Spleen (tissue), 7 donors: ENCODE results near the gene XYLT1.

Experiments used
- POLR2AphosphoS5 ChIP-seq, 3 donors: sonication (generic); formaldehyde crosslinking; IDR thresholded peaks; one replicate each; pipeline ENCODE4 v1.5.1; 2017; ENCODE audit warnings: antibody characterized with exemption in 3 of 3
- TF ChIP-seq, protein P1 (sequence below), 11 experiments: fragments of 200-600 bp in 7 of 11; fragments of 450-650 bp in 4 of 11; sonication (generic) in 4 of 11; IDR thresholded peaks in 8 of 11; conservative IDR thresholded peaks in 3 of 11; 1 replicate in 7 of 11; 2 replicates in 4 of 11; pipeline versions ENCODE4 v1.4.0 to v1.8.0; 2016 to 2021; ENCODE audit warnings: antibody characterized with exemption in 11 of 11, inconsistent platforms in 4 of 11, mild to moderate bottlenecking in 1 of 11
- donor health status: DM: no; HTN: no; CAD: no; lungs with moderate emphysema.
- donor health status: DM: no; HTN: no; CAD: no.
- donor health status: DM: no; HTN: no; CAD: no.

DNA sequence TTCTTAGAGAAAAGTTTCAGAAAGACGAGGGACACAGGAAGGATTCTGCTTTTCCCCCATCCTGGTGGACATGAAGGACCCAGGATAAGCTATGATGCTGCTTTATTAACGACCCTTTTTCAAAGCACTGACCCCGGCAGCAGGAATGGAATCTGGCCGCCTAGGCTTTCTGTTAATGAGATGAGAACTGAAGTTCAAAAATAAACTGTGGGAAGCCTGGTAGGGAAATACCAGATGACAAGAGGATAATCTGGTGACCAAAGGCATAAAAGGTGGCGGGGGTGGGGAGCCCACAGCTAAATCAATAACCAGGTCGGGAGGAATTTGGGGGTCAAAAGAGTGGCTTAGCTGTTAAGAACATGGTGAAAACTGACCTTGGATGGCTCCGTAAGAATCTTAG, 171.0 kb downstream of the XYLT1 start:
- TF ChIP-seq, protein P1, sequence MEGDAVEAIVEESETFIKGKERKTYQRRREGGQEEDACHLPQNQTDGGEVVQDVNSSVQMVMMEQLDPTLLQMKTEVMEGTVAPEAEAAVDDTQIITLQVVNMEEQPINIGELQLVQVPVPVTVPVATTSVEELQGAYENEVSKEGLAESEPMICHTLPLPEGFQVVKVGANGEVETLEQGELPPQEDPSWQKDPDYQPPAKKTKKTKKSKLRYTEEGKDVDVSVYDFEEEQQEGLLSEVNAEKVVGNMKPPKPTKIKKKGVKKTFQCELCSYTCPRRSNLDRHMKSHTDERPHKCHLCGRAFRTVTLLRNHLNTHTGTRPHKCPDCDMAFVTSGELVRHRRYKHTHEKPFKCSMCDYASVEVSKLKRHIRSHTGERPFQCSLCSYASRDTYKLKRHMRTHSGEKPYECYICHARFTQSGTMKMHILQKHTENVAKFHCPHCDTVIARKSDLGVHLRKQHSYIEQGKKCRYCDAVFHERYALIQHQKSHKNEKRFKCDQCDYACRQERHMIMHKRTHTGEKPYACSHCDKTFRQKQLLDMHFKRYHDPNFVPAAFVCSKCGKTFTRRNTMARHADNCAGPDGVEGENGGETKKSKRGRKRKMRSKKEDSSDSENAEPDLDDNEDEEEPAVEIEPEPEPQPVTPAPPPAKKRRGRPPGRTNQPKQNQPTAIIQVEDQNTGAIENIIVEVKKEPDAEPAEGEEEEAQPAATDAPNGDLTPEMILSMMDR (IDR thresholded peaks at IDR 0.05 in 8 of 11, conservative IDR thresholded peaks at IDR 0.05 in 3 of 11), result no peak
- no peak for TF ChIP-seq POLR2AphosphoS5 (IDR thresholded peaks at IDR 0.05)
